GM13976 (cell line): ENCODE data around the gene KCND3.

Source experiments
- DNase-seq: peaks from one replicate; pipeline ENCODE4 v3.0.0; 2012; ENCODE audit warnings: low spot score
- in situ Hi-C: fragments of 300-500 bp; cut with MboI; formaldehyde crosslinking; loops from one replicate; pipeline ENCODE4 v1.12.0; 2022; ENCODE audit warnings: low sequenced_read_pairs, mixed read lengths, inconsistent platforms; ENCODE audit not compliant: unreplicated experiment
- TF ChIP-seq, protein P1 (sequence below): IDR thresholded peaks from 2 replicates; pipeline ENCODE4 v1.5.1; 2012; ENCODE audit warnings: borderline replicate concordance, mild to moderate bottlenecking; ENCODE audit not compliant: insufficient read depth; ENCODE audit errors: extremely low read depth, missing control alignments, control extremely low read depth

The KCND3 gene

GRCh38 chr1:111732718-111733117 is 256.8 kb downstream of the KCND3 start:
- DNase-seq: no peak
- TF ChIP-seq, protein P1, sequence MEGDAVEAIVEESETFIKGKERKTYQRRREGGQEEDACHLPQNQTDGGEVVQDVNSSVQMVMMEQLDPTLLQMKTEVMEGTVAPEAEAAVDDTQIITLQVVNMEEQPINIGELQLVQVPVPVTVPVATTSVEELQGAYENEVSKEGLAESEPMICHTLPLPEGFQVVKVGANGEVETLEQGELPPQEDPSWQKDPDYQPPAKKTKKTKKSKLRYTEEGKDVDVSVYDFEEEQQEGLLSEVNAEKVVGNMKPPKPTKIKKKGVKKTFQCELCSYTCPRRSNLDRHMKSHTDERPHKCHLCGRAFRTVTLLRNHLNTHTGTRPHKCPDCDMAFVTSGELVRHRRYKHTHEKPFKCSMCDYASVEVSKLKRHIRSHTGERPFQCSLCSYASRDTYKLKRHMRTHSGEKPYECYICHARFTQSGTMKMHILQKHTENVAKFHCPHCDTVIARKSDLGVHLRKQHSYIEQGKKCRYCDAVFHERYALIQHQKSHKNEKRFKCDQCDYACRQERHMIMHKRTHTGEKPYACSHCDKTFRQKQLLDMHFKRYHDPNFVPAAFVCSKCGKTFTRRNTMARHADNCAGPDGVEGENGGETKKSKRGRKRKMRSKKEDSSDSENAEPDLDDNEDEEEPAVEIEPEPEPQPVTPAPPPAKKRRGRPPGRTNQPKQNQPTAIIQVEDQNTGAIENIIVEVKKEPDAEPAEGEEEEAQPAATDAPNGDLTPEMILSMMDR: no peak
- in situ Hi-C loops: no loop called here

GRCh38 chr1:111731956-111732355 is 257.5 kb downstream of the KCND3 start:
- no peak for DNase-seq
- TF ChIP-seq, protein P1: no peak
- in situ Hi-C loops: no loop called here

GRCh38 chr1:111730706-111731105 is 258.8 kb downstream of the KCND3 start:
- TF ChIP-seq, protein P1: no peak
- no peak for DNase-seq
- in situ Hi-C loops: no loop called here

- in situ Hi-C loops: no loop called here
- DNase-seq: no peak
- TF ChIP-seq, protein P1: no peak
Observed at GRCh38 chr1:111729946-111730681, 259.4 kb downstream of the KCND3 start.

- in situ Hi-C loops: no loop called here
- no peak for DNase-seq
- TF ChIP-seq, protein P1: no peak
Observed at GRCh38 chr1:111729271-111729921, 260.1 kb downstream of the KCND3 start.

- TF ChIP-seq, protein P1: no peak
Observed at GRCh38 chr1:111727056-111727455, 262.4 kb downstream of the KCND3 start.

More at GRCh38 chr1:111727056-111727455, 262.4 kb downstream of the KCND3 start:
- in situ Hi-C loops: no loop called here
- no peak for DNase-seq
